ENCODE measurements around the gene VCP.

VCP gene

GRCh38 chr9:35072461-35073278 is at the start of gene VCP:
VCP (minus strand) TSS chr9:35072625; CDS start chr9:35072353, 272 bp downstream.
- DNase-seq, result peak; percentile 95

- DNase-seq, result peak; percentile 52
Observed at GRCh38 chr9:35116898-35117551, 44.6 kb upstream of the VCP start.

- no peak for DNase-seq
Observed at GRCh38 chr9:35116539-35116897, 44.1 kb upstream of the VCP start.

- peak; percentile 82 for DNase-seq
Observed at GRCh38 chr9:35115680-35116538, 43.5 kb upstream of the VCP start, which contains the start of gene ATOSB. ATOSB (minus strand) TSS chr9:35115862; CDS start chr9:35108274, 7,588 bp downstream.

GRCh38 chr9:35114840-35115628 is 42.6 kb upstream of the VCP start:
- DNase-seq, result no peak

- no peak for DNase-seq
Observed at GRCh38 chr9:35114113-35114839, 41.9 kb upstream of the VCP start.

- DNase-seq, result no peak
Observed at GRCh38 chr9:35112257-35113020, 40.0 kb upstream of the VCP start.

- peak; percentile 59 for DNase-seq
Observed at GRCh38 chr9:35111001-35111933, 38.8 kb upstream of the VCP start.

- no peak for DNase-seq
Observed at GRCh38 chr9:35110327-35110761, 37.9 kb upstream of the VCP start.

- DNase-seq, result no peak
Observed at GRCh38 chr9:35108946-35109575, 36.6 kb upstream of the VCP start.

- DNase-seq, result no peak
Observed at GRCh38 chr9:35108461-35108860, 36.0 kb upstream of the VCP start.

GRCh38 chr9:35107297-35108290 is 35.2 kb upstream of the VCP start:
- no peak for DNase-seq

GRCh38 chr9:35106343-35106730 is 33.9 kb upstream of the VCP start:
- DNase-seq, result no peak

- DNase-seq, result no peak
Observed at GRCh38 chr9:35105571-35106342, 33.3 kb upstream of the VCP start.

- DNase-seq, result no peak
Observed at GRCh38 chr9:35105126-35105525, 32.7 kb upstream of the VCP start.

- no peak for DNase-seq
Observed at GRCh38 chr9:35104586-35104985, 32.2 kb upstream of the VCP start.

GRCh38 chr9:35103660-35104191 is 31.3 kb upstream of the VCP start:
- no peak for DNase-seq

Measured in NCI-H524 treated with DMSO at 0.1 percent for 48 hours (cell line).